ENCODE measurements around the gene GPC6. TPM values are rescaled to one million over a fixed set of nuclear protein-coding genes. Genes with fewer than 3 reads are reported as not detected.

GPC6 gene
- total RNA-seq, 1 donor from 2014 or later = 63.0 TPM

GRCh38 chr13:93824286-93824685 lies 597.7 kb downstream of the GPC6 start:
- H3K36me3 Mint-ChIP-seq (ENCODE audit: low read depth, unreplicated experiment) = no peaks in the 10 kb centered on the region
- no peak overlapping the region for H2AFZ ChIP-seq (ENCODE audit: low read depth, low read length)

GRCh38 chr13:93834051-93834450 lies 607.4 kb downstream of the GPC6 start:
- H3K9ac ChIP-seq (ENCODE audit: low read length) = no peak overlapping the region
- H3K4me3 Mint-ChIP-seq (ENCODE audit: unreplicated experiment) = no peak overlapping the region
- peaks cover 6% of the 10 kb centered on the region for H3K36me3 Mint-ChIP-seq (ENCODE audit: low read depth, unreplicated experiment)
- no peaks in the 10 kb centered on the region for H3K27me3 Mint-ChIP-seq (ENCODE audit: low read depth, unreplicated experiment)
- no peaks in the 10 kb centered on the region for H3K9me3 ChIP-seq (ENCODE audit: insufficient read depth, low read depth, low read length)
- DNase-seq (ENCODE audit: low read depth) (no peak), FAIRE-seq (no peak)
- no peaks in the 10 kb centered on the region for H3K4me1 Mint-ChIP-seq (ENCODE audit: low read depth, unreplicated experiment)
- no peaks in the 10 kb centered on the region for H3K4me1 ChIP-seq (ENCODE audit: insufficient read depth, low read length)
- H3K36me3 ChIP-seq (ENCODE audit: insufficient read depth, low read length) = no peaks in the 10 kb centered on the region
- no peak overlapping the region for H3K27ac ChIP-seq (ENCODE audit: low read depth, low read length)
- no peaks in the 10 kb centered on the region for H3K27me3 ChIP-seq (ENCODE audit: insufficient read depth, low read length)
- no peaks in the 10 kb centered on the region for H3K9me3 Mint-ChIP-seq (ENCODE audit: unreplicated experiment)
- H3K27ac Mint-ChIP-seq (ENCODE audit: unreplicated experiment) = no peak overlapping the region
- no peak overlapping the region for H3K4me3 ChIP-seq (ENCODE audit: insufficient read depth, low read depth, low read length)
- no peak overlapping the region for H3K4me2 ChIP-seq (ENCODE audit: low read length)
- no peaks in the 10 kb centered on the region for H4K20me1 ChIP-seq (ENCODE audit: insufficient read depth, low read length)
- no peaks in the 10 kb centered on the region for H3K79me2 ChIP-seq (ENCODE audit: insufficient read depth, low read length)
- no peak overlapping the region for H2AFZ ChIP-seq (ENCODE audit: low read depth, low read length)
- TF ChIP-seq, protein P1, sequence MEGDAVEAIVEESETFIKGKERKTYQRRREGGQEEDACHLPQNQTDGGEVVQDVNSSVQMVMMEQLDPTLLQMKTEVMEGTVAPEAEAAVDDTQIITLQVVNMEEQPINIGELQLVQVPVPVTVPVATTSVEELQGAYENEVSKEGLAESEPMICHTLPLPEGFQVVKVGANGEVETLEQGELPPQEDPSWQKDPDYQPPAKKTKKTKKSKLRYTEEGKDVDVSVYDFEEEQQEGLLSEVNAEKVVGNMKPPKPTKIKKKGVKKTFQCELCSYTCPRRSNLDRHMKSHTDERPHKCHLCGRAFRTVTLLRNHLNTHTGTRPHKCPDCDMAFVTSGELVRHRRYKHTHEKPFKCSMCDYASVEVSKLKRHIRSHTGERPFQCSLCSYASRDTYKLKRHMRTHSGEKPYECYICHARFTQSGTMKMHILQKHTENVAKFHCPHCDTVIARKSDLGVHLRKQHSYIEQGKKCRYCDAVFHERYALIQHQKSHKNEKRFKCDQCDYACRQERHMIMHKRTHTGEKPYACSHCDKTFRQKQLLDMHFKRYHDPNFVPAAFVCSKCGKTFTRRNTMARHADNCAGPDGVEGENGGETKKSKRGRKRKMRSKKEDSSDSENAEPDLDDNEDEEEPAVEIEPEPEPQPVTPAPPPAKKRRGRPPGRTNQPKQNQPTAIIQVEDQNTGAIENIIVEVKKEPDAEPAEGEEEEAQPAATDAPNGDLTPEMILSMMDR (IDR thresholded peaks at IDR 0.05; ENCODE audit: insufficient read depth, low read depth, low read length) = no peak
- TF ChIP-seq EZH2 (IDR thresholded peaks at IDR 0.05; ENCODE audit: insufficient read depth, low read length) = no peak

More at GRCh38 chr13:93824286-93824685, 597.7 kb downstream of the GPC6 start:
- Histone ChIP-seq H3K9ac (ENCODE audit: low read length) (no peak overlapping the region), H3K4me1 (ENCODE audit: insufficient read depth, low read length) (no peaks in the 10 kb centered on the region), H3K27me3 (ENCODE audit: insufficient read depth, low read length) (no peaks in the 10 kb centered on the region), H3K36me3 (ENCODE audit: insufficient read depth, low read length) (no peaks in the 10 kb centered on the region), H3K79me2 (ENCODE audit: insufficient read depth, low read length) (no peaks in the 10 kb centered on the region), H3K9me3 (ENCODE audit: insufficient read depth, low read depth, low read length) (no peaks in the 10 kb centered on the region), H3K27ac (ENCODE audit: low read depth, low read length) (no peak overlapping the region), H3K4me3 (ENCODE audit: insufficient read depth, low read depth, low read length) (no peak overlapping the region), H4K20me1 (ENCODE audit: insufficient read depth, low read length) (no peaks in the 10 kb centered on the region), H3K4me2 (ENCODE audit: low read length) (no peak overlapping the region)
- FAIRE-seq (no peak), DNase-seq (ENCODE audit: low read depth) (no peak)
- no peak for TF ChIP-seq EZH2 (IDR thresholded peaks at IDR 0.05; ENCODE audit: insufficient read depth, low read length)
- TF ChIP-seq, protein P1 (IDR thresholded peaks at IDR 0.05; ENCODE audit: insufficient read depth, low read depth, low read length) = no peak
- H3K9me3 Mint-ChIP-seq (ENCODE audit: unreplicated experiment) = no peaks in the 10 kb centered on the region
- H3K4me3 Mint-ChIP-seq (ENCODE audit: unreplicated experiment) = no peak overlapping the region
- H3K4me1 Mint-ChIP-seq (ENCODE audit: low read depth, unreplicated experiment) = no peaks in the 10 kb centered on the region
- no peak overlapping the region for H3K27ac Mint-ChIP-seq (ENCODE audit: unreplicated experiment)
- no peaks in the 10 kb centered on the region for H3K27me3 Mint-ChIP-seq (ENCODE audit: low read depth, unreplicated experiment)

GRCh38 chr13:93843082-93843481 lies 616.5 kb downstream of the GPC6 start:
- Histone ChIP-seq H3K9ac (ENCODE audit: low read length) (no peak overlapping the region), H4K20me1 (ENCODE audit: insufficient read depth, low read length) (no peaks in the 10 kb centered on the region), H3K36me3 (ENCODE audit: insufficient read depth, low read length) (no peaks in the 10 kb centered on the region), H3K79me2 (ENCODE audit: insufficient read depth, low read length) (no peaks in the 10 kb centered on the region), H2AFZ (ENCODE audit: low read depth, low read length) (no peak overlapping the region), H3K27me3 (ENCODE audit: insufficient read depth, low read length) (no peaks in the 10 kb centered on the region), H3K4me2 (ENCODE audit: low read length) (no peak overlapping the region), H3K4me1 (ENCODE audit: insufficient read depth, low read length) (peaks cover 3% of the 10 kb centered on the region), H3K9me3 (ENCODE audit: insufficient read depth, low read depth, low read length) (no peaks in the 10 kb centered on the region), H3K27ac (ENCODE audit: low read depth, low read length) (no peak overlapping the region), H3K4me3 (ENCODE audit: insufficient read depth, low read depth, low read length) (no peak overlapping the region)
- no peak for TF ChIP-seq EZH2 (IDR thresholded peaks at IDR 0.05; ENCODE audit: insufficient read depth, low read length)
- TF ChIP-seq, protein P1 (IDR thresholded peaks at IDR 0.05; ENCODE audit: insufficient read depth, low read depth, low read length) = no peak
- Mint-ChIP-seq H3K4me1 (ENCODE audit: low read depth, unreplicated experiment) (peaks cover 3% of the 10 kb centered on the region), H3K27me3 (ENCODE audit: low read depth, unreplicated experiment) (no peaks in the 10 kb centered on the region), H3K27ac (ENCODE audit: unreplicated experiment) (no peak overlapping the region), H3K4me3 (ENCODE audit: unreplicated experiment) (no peak overlapping the region), H3K9me3 (ENCODE audit: unreplicated experiment) (peaks cover 3% of the 10 kb centered on the region), H3K36me3 (ENCODE audit: low read depth, unreplicated experiment) (peaks cover 2% of the 10 kb centered on the region)
- FAIRE-seq (no peak), DNase-seq (ENCODE audit: low read depth) (no peak)

Data from astrocyte (in vitro differentiated cells and primary cell).